GM12873 (cell line): Measurements from ENCODE around the gene TOR1B.

Source experiments
- CTCF ChIP-seq: IDR thresholded peaks from 2 replicates; pipeline ENCODE4 v1.5.1; 2012; ENCODE audit warnings: low read depth, mild to moderate bottlenecking, moderate library complexity, low read length, control low read depth; ENCODE audit not compliant: insufficient read depth; ENCODE audit errors: missing control alignments

TOR1B gene

GRCh38 chr9:129835128-129835859 is 32.3 kb downstream of the TOR1B start, which contains the start of the genes C9orf78 and USP20:
C9orf78 (minus strand) TSS chr9:129835275; CDS start chr9:129835221, 54 bp downstream.
USP20 (plus strand) TSS chr9:129835458; CDS start chr9:129852556, 17,098 bp downstream.
- TF ChIP-seq CTCF, result peak; percentile 3

- TF ChIP-seq CTCF, result no peak
Observed at GRCh38 chr9:129835860-129836223, 32.9 kb downstream of the TOR1B start.

- no peak for TF ChIP-seq CTCF
Observed at GRCh38 chr9:129836311-129837007, 33.5 kb downstream of the TOR1B start.

- TF ChIP-seq CTCF, result no peak
Observed at GRCh38 chr9:129838707-129839259, 35.8 kb downstream of the TOR1B start.

- no peak for TF ChIP-seq CTCF
Observed at GRCh38 chr9:129839324-129840023, 36.5 kb downstream of the TOR1B start.

GRCh38 chr9:129840034-129840433 is 37.0 kb downstream of the TOR1B start:
- no peak for TF ChIP-seq CTCF

GRCh38 chr9:129841071-129841470 is 38.1 kb downstream of the TOR1B start:
- TF ChIP-seq CTCF, result no peak
